ENCODE data around the gene CELSR2. TPM values are rescaled to one million over a fixed set of nuclear protein-coding genes. Genes with fewer than 3 reads are reported as not detected.

The CELSR2 gene
- total and polyA plus RNA-seq, 12 donors = 0.93 to 10.6 (median 6.2) TPM

- H3K27ac ChIP-seq = no peak overlapping the region
- WGBS, 2 donors = 83 to 84% methylated on average over 15 of the region's 15 CpGs
- H3K27me3 ChIP-seq = no peaks in the 10 kb centered on the region
- H3K9me3 ChIP-seq = no peaks in the 10 kb centered on the region
- no peak overlapping the region for H3K4me3 ChIP-seq
- peaks cover 0 to 3% (median 0%) of the 10 kb centered on the region in 9 donors for H3K36me3 ChIP-seq
- intact Hi-C loops (cut with DNase I) = no loop called here
- DNase-seq (no peak), ATAC-seq (no peak)
- TF ChIP-seq, protein P1, sequence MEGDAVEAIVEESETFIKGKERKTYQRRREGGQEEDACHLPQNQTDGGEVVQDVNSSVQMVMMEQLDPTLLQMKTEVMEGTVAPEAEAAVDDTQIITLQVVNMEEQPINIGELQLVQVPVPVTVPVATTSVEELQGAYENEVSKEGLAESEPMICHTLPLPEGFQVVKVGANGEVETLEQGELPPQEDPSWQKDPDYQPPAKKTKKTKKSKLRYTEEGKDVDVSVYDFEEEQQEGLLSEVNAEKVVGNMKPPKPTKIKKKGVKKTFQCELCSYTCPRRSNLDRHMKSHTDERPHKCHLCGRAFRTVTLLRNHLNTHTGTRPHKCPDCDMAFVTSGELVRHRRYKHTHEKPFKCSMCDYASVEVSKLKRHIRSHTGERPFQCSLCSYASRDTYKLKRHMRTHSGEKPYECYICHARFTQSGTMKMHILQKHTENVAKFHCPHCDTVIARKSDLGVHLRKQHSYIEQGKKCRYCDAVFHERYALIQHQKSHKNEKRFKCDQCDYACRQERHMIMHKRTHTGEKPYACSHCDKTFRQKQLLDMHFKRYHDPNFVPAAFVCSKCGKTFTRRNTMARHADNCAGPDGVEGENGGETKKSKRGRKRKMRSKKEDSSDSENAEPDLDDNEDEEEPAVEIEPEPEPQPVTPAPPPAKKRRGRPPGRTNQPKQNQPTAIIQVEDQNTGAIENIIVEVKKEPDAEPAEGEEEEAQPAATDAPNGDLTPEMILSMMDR (IDR thresholded peaks at IDR 0.05) = no peak
- peaks cover 10 to 25% (median 18%) of the 10 kb centered on the region in 9 donors for H3K4me1 ChIP-seq
Measured at GRCh38 chr1:109257682-109258421, 8.5 kb downstream of the CELSR2 start.

DNA sequence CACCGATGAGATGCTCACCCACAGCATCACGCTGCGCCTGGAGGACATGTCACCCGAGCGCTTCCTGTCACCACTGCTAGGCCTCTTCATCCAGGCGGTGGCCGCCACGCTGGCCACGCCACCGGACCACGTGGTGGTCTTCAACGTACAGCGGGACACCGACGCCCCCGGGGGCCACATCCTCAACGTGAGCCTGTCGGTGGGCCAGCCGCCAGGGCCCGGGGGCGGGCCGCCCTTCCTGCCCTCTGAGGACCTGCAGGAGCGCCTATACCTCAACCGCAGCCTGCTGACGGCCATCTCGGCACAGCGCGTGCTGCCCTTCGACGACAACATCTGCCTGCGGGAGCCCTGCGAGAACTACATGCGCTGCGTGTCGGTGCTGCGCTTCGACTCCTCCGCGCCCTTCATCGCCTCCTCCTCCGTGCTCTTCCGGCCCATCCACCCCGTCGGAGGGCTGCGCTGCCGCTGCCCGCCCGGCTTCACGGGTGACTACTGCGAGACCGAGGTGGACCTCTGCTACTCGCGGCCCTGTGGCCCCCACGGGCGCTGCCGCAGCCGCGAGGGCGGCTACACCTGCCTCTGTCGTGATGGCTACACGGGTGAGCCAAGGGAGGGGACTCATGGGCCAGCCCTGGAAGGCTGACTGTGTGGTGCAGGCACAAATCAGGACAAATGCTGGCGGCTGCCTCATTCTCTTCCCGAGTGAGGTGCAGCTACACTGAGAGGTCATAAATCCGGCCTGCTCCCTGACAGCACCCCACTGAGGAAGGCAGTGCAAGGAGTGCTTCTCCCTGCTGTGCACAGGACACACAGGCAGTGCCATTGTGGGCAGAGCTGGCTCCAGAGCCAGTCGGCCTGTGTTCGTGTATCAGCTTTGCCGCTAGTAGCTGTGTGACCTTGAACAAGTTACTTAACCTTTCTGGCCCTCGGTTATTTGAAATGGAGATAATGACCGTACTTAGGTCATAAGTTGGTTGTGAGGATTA, 9.4 kb downstream of the CELSR2 start:
- TF ChIP-seq, protein P1 (IDR thresholded peaks at IDR 0.05) = no peak
- Histone ChIP-seq H3K4me1 (peaks cover 7 to 22% (median 14%) of the 10 kb centered on the region in 9 donors), H3K27me3 (no peaks in the 10 kb centered on the region), H3K27ac (no peak overlapping the region), H3K9me3 (no peaks in the 10 kb centered on the region), H3K4me3 (no peak overlapping the region), H3K36me3 (peaks cover 0 to 3% (median 0%) of the 10 kb centered on the region in 9 donors)
- intact Hi-C loops (cut with DNase I) = no loop called here
- WGBS, 2 donors = 93 to 94% methylated on average over 68 to 69 of the region's 69 CpGs
- ATAC-seq = no peak
- DNase-seq = no peak

DNA sequence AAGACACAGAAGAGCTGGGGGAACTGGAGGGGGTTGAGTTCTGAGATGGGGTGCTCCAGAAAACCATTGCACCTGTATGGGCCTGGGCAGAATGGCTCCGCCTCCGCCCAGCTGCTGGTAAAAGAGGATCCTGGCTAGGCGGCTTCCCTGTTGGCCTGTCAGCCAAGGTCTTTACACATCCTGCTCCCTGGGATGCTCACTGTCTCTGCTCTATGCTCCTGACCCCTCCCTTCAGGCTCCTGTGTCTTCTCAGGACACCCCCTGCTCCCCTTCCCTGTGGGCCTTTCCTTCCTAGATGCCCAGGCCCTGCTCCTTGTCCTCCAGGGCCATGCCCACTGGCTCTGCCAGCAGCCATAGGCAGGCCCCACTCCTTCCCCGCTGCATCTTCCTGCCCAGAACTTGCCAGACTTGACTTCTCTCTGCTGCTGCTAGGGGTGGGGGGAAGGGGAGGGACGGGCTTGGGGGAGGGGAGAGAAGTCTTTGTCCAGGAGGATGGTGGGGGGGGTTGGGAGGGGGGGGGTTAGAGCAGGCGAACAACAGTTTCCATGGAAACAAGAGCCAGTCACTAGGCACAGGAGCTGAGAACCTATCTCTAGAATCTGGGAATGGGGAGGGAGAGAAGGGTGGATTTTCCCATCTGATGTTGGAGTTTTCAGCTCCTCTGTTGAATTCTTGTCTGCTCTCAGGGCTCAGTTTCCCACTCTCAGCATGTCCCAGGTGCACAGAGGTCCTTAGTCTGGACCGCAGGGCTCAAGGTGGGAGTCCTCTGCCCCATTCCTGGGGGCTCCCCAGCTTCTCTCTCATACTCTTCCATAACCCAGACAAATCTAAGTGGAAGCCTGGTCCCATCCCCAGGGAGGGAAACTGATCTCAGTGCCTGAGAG, 10.6 kb downstream of the CELSR2 start:
- WGBS, 2 donors = 83% methylated on average over 7 of the region's 7 CpGs
- no peak for ATAC-seq

More for the DNA sequence above, 10.6 kb downstream of the CELSR2 start:
- no peak for DNase-seq
- intact Hi-C loops (cut with DNase I) = loop anchor here in 6 of 10 donors (5.0 to 10.0 kb wide), 4 partner anchors 137 to 275 kb away; partner anchors contain the start of genes SORT1 (in 2 of the 6) and GPR61 (in 1 of the 6)
- H3K4me3 ChIP-seq = no peak overlapping the region
- no peaks in the 10 kb centered on the region for H3K9me3 ChIP-seq
- peaks cover under 1 to 16% (median 3%) of the 10 kb centered on the region in 9 donors for H3K4me1 ChIP-seq
- H3K27ac ChIP-seq = no peak overlapping the region
- TF ChIP-seq, protein P1 (IDR thresholded peaks at IDR 0.05) = no peak
- no peaks in the 10 kb centered on the region for H3K27me3 ChIP-seq
- H3K36me3 ChIP-seq = peaks cover 0 to 3% (median 0%) of the 10 kb centered on the region in 9 donors
